Measurements from ENCODE around the gene ARSD. TPM values are rescaled to one million over a fixed set of nuclear protein-coding genes. Genes with fewer than 3 reads are reported as not detected.
"Not testable (repeated sequence)": the region's sequence is repeated elsewhere in the genome, so short reads cannot be mapped to it uniquely, and the experiment has no call there.

The ARSD gene
- total RNA-seq, 2 experiments from 2014 or later = 2.5 to 2.7 TPM

- no peaks in the 10 kb centered on the region for H3K4me1 Mint-ChIP-seq
- no peak for DNase-seq
- CTCF ChIA-PET = no interaction called here
- no peak overlapping the region for H3K4me3 Mint-ChIP-seq
- H3K9me3 Mint-ChIP-seq = no peaks in the 10 kb centered on the region
- POLR2A ChIA-PET = no interaction called here
- H3K27ac Mint-ChIP-seq = no peak overlapping the region
- no peaks in the 10 kb centered on the region for H3K36me3 Mint-ChIP-seq (ENCODE audit: low read depth)
- no peaks in the 10 kb centered on the region for H3K27me3 Mint-ChIP-seq
Observed at GRCh38 chrX:2924151-2924550, 5.0 kb downstream of the ARSD start.

- no peaks in the 10 kb centered on the region for H3K36me3 Mint-ChIP-seq (ENCODE audit: low read depth)
- H3K27ac Mint-ChIP-seq = no peak overlapping the region
- CTCF ChIA-PET = no interaction called here
- H3K9me3 Mint-ChIP-seq = no peaks in the 10 kb centered on the region
- H3K4me3 Mint-ChIP-seq = no peak overlapping the region
- POLR2A ChIA-PET = no interaction called here
- H3K27me3 Mint-ChIP-seq = no peaks in the 10 kb centered on the region
- DNase-seq = no peak
- H3K4me1 Mint-ChIP-seq = no peaks in the 10 kb centered on the region
Observed at GRCh38 chrX:2921750-2922149, 7.4 kb downstream of the ARSD start.

GRCh38 chrX:2921193-2921592, 7.9 kb downstream of the ARSD start:
- Mint-ChIP-seq H3K27me3 (no peaks in the 10 kb centered on the region), H3K9me3 (no peaks in the 10 kb centered on the region), H3K36me3 (ENCODE audit: low read depth) (no peaks in the 10 kb centered on the region), H3K4me1 (no peaks in the 10 kb centered on the region), H3K4me3 (no peak overlapping the region), H3K27ac (no peak overlapping the region)
- POLR2A ChIA-PET = no interaction called here
- CTCF ChIA-PET = no interaction called here
- no peak for DNase-seq

GRCh38 chrX:2917767-2918166, 11.4 kb downstream of the ARSD start:
- no peaks in the 10 kb centered on the region for H3K4me1 Mint-ChIP-seq
- no peak overlapping the region for H3K27ac Mint-ChIP-seq
- no peaks in the 10 kb centered on the region for H3K27me3 Mint-ChIP-seq
- POLR2A ChIA-PET = no interaction called here
- DNase-seq = no peak
- H3K36me3 Mint-ChIP-seq (ENCODE audit: low read depth) = no peaks in the 10 kb centered on the region
- no peak overlapping the region for H3K4me3 Mint-ChIP-seq
- CTCF ChIA-PET = no interaction called here
- no peaks in the 10 kb centered on the region for H3K9me3 Mint-ChIP-seq

- Mint-ChIP-seq H3K27ac (no peak overlapping the region), H3K4me3 (no peak overlapping the region)
Observed at GRCh38 chrX:2913118-2913517, 16.0 kb downstream of the ARSD start.

GRCh38 chrX:2910109-2910508, 19.0 kb downstream of the ARSD start:
- Mint-ChIP-seq H3K9me3 (no peaks in the 10 kb centered on the region), H3K27me3 (no peaks in the 10 kb centered on the region), H3K4me1 (no peaks in the 10 kb centered on the region), H3K27ac (no peak overlapping the region), H3K4me3 (no peak overlapping the region), H3K36me3 (ENCODE audit: low read depth) (no peaks in the 10 kb centered on the region)
- ChIA-PET CTCF (no interaction called here), POLR2A (no interaction called here)
- no peak for DNase-seq

More at GRCh38 chrX:2913118-2913517, 16.0 kb downstream of the ARSD start:
- H3K4me1 Mint-ChIP-seq = no peaks in the 10 kb centered on the region
- H3K27me3 Mint-ChIP-seq = no peaks in the 10 kb centered on the region
- ChIA-PET POLR2A (no interaction called here), CTCF (no interaction called here)
- H3K36me3 Mint-ChIP-seq (ENCODE audit: low read depth) = no peaks in the 10 kb centered on the region
- DNase-seq = no peak
- no peaks in the 10 kb centered on the region for H3K9me3 Mint-ChIP-seq

- CTCF ChIA-PET = no interaction called here
- no peaks in the 10 kb centered on the region for H3K4me1 Mint-ChIP-seq
- H3K36me3 Mint-ChIP-seq (ENCODE audit: low read depth) = no peaks in the 10 kb centered on the region
- POLR2A ChIA-PET = no interaction called here
- DNase-seq = no peak
- H3K4me3 Mint-ChIP-seq = no peak overlapping the region
- H3K9me3 Mint-ChIP-seq = no peaks in the 10 kb centered on the region
- no peak overlapping the region for H3K27ac Mint-ChIP-seq
- H3K27me3 Mint-ChIP-seq = no peaks in the 10 kb centered on the region
Observed at GRCh38 chrX:2908125-2908685, 20.9 kb downstream of the ARSD start.

GRCh38 chrX:2907295-2907694, 21.8 kb downstream of the ARSD start:
- no peaks in the 10 kb centered on the region for H3K27me3 Mint-ChIP-seq
- no peak overlapping the region for H3K27ac Mint-ChIP-seq
- H3K36me3 Mint-ChIP-seq (ENCODE audit: low read depth) = no peaks in the 10 kb centered on the region
- no peaks in the 10 kb centered on the region for H3K4me1 Mint-ChIP-seq
- no peak for DNase-seq
- CTCF ChIA-PET = no interaction called here
- peaks cover 2% of the 10 kb centered on the region for H3K9me3 Mint-ChIP-seq
- H3K4me3 Mint-ChIP-seq = no peak overlapping the region
- POLR2A ChIA-PET = no interaction called here

- H3K9me3 Mint-ChIP-seq = peaks cover 2% of the 10 kb centered on the region
- CTCF ChIA-PET = no interaction called here
- H3K4me3 Mint-ChIP-seq = no peak overlapping the region
- H3K4me1 Mint-ChIP-seq = peaks cover 4% of the 10 kb centered on the region
- POLR2A ChIA-PET = no interaction called here
- DNase-seq = no peak
- H3K27ac Mint-ChIP-seq = no peak overlapping the region
- peaks cover 1% of the 10 kb centered on the region for H3K27me3 Mint-ChIP-seq
- no peaks in the 10 kb centered on the region for H3K36me3 Mint-ChIP-seq (ENCODE audit: low read depth)
Observed at GRCh38 chrX:2903366-2903765, 25.8 kb downstream of the ARSD start.

- POLR2A ChIA-PET = no interaction called here
- H3K4me1 Mint-ChIP-seq = peaks cover 9% of the 10 kb centered on the region
- no peak for DNase-seq
- H3K9me3 Mint-ChIP-seq = peaks cover 2% of the 10 kb centered on the region
- H3K27ac Mint-ChIP-seq = no peak overlapping the region
- H3K27me3 Mint-ChIP-seq = peaks cover 1% of the 10 kb centered on the region
- H3K4me3 Mint-ChIP-seq = no peak overlapping the region
- H3K36me3 Mint-ChIP-seq (ENCODE audit: low read depth) = no peaks in the 10 kb centered on the region
- CTCF ChIA-PET = no interaction called here
Observed at GRCh38 chrX:2902841-2903240, 26.3 kb downstream of the ARSD start.

GRCh38 chrX:2901367-2902036, 27.6 kb downstream of the ARSD start:
- Mint-ChIP-seq H3K4me3 (no peak overlapping the region), H3K27ac (no peak overlapping the region), H3K4me1 (peaks cover 12% of the 10 kb centered on the region), H3K27me3 (peaks cover 1% of the 10 kb centered on the region), H3K9me3 (peaks cover 2% of the 10 kb centered on the region), H3K36me3 (ENCODE audit: low read depth) (no peaks in the 10 kb centered on the region)
- ChIA-PET POLR2A (no interaction called here), CTCF (no interaction called here)
- DNase-seq = no peak

- H3K4me3 Mint-ChIP-seq = no peak overlapping the region
- H3K36me3 Mint-ChIP-seq (ENCODE audit: low read depth) = no peaks in the 10 kb centered on the region
- DNase-seq = no peak
- H3K4me1 Mint-ChIP-seq = peaks cover 12% of the 10 kb centered on the region
- CTCF ChIA-PET = no interaction called here
- H3K9me3 Mint-ChIP-seq = peaks cover 2% of the 10 kb centered on the region
- peaks cover 1% of the 10 kb centered on the region for H3K27me3 Mint-ChIP-seq
- POLR2A ChIA-PET = no interaction called here
- no peak overlapping the region for H3K27ac Mint-ChIP-seq
Observed at GRCh38 chrX:2898846-2899512, 30.2 kb downstream of the ARSD start.

- DNase-seq = peak; percentile 6
- H3K36me3 Mint-ChIP-seq (ENCODE audit: low read depth); H3K4me3 Mint-ChIP-seq; POLR2A ChIA-PET; H3K9me3 Mint-ChIP-seq; H3K27me3 Mint-ChIP-seq; CTCF ChIA-PET: not testable (repeated sequence)
- H3K4me1 Mint-ChIP-seq = peaks cover 12% of the 10 kb centered on the region
- H3K27ac Mint-ChIP-seq = peak overlapping the region; percentile 31
Observed at GRCh38 chrX:2897690-2898623, 31.2 kb downstream of the ARSD start.
